H9 (cell line): ENCODE data around the gene SMURF1. TPM values are rescaled to one million over a fixed set of nuclear protein-coding genes. Genes with fewer than 3 reads are reported as not detected.

Experiments used
- DNase-seq: peaks from one replicate; pipeline ENCODE4 v3.0.0-alpha.2; 2017
- H2AFZ ChIP-seq: one replicate; pipeline ENCODE4 v1.6.1; 2013; ENCODE audit warnings: mild to moderate bottlenecking, low read length, control low read depth, moderate library complexity
- H2AK5ac ChIP-seq: 2 replicates; pipeline ENCODE4 v1.6.1; 2013; ENCODE audit warnings: low read length, control low read depth, mixed read lengths; ENCODE audit not compliant: insufficient read length
- H2BK120ac ChIP-seq: one replicate; pipeline ENCODE4 v1.6.1; 2013; ENCODE audit warnings: low read depth, mild to moderate bottlenecking, low read length, control low read depth, inconsistent platforms; ENCODE audit not compliant: poor library complexity, severe bottlenecking
- H2BK12ac ChIP-seq: 2 replicates; pipeline ENCODE4 v1.6.1; 2013; ENCODE audit warnings: low read length, control low read depth, mixed read lengths, low read depth; ENCODE audit not compliant: insufficient read length
- H2BK15ac ChIP-seq: 2 replicates; pipeline ENCODE4 v1.6.1; 2013; ENCODE audit warnings: low read depth, low read length, control low read depth
- H2BK20ac ChIP-seq: one replicate; pipeline ENCODE4 v1.6.1; 2013; ENCODE audit warnings: low read depth, mild to moderate bottlenecking, low read length, control low read depth, inconsistent platforms; ENCODE audit not compliant: poor library complexity, severe bottlenecking
- H2BK5ac ChIP-seq: 2 replicates; pipeline ENCODE4 v1.6.1; 2013; ENCODE audit warnings: low read length, control low read depth, mixed read lengths; ENCODE audit not compliant: insufficient read length
- H3K14ac ChIP-seq: 2 replicates; pipeline ENCODE4 v1.6.1; 2013; ENCODE audit warnings: low read length, control low read depth; ENCODE audit not compliant: insufficient read depth
- H3K18ac ChIP-seq: 2 replicates; pipeline ENCODE4 v1.6.1; 2013; ENCODE audit warnings: low read depth, mild to moderate bottlenecking, mixed read lengths, low read length, control low read depth; ENCODE audit not compliant: insufficient read length
- H3K23ac ChIP-seq: 2 replicates; pipeline ENCODE4 v1.6.1; 2013; ENCODE audit warnings: low read length, control low read depth, mixed read lengths, low read depth; ENCODE audit not compliant: insufficient read length
- H3K23me2 ChIP-seq: 2 replicates; pipeline ENCODE4 v1.6.1; 2013; ENCODE audit warnings: low read depth, mild to moderate bottlenecking, mixed read lengths, low read length, control low read depth; ENCODE audit not compliant: insufficient read length, poor library complexity, severe bottlenecking
- H3K27ac ChIP-seq: 2 replicates; pipeline ENCODE4 v1.5.1; 2013; ENCODE audit warnings: low read length, control low read depth, mixed read lengths, low read depth; ENCODE audit not compliant: insufficient read length
- H3K27me3 ChIP-seq: 2 replicates; pipeline ENCODE4 v1.6.1; 2013; ENCODE audit warnings: low read length, control low read depth, inconsistent platforms; ENCODE audit not compliant: insufficient read depth
- H3K4ac ChIP-seq: 2 replicates; pipeline ENCODE4 v1.6.1; 2013; ENCODE audit warnings: low read depth, mild to moderate bottlenecking, control low read depth, inconsistent platforms, low read length, moderate library complexity
- H3K4me1 ChIP-seq: 2 replicates; pipeline ENCODE4 v1.6.1; 2013; ENCODE audit warnings: low read length, control low read depth, inconsistent platforms; ENCODE audit not compliant: insufficient read depth
- H3K4me2 ChIP-seq: 2 replicates; pipeline ENCODE4 v1.6.1; 2013; ENCODE audit warnings: low read length, control low read depth, mixed read lengths; ENCODE audit not compliant: insufficient read length, insufficient read depth
- H3K56ac ChIP-seq: 2 replicates; pipeline ENCODE4 v1.6.1; 2013; ENCODE audit warnings: low read depth, mild to moderate bottlenecking, mixed read lengths, low read length, control low read depth; ENCODE audit not compliant: insufficient read length
- H3K79me1 ChIP-seq: 2 replicates; pipeline ENCODE4 v1.6.1; 2013; ENCODE audit warnings: low read depth, mild to moderate bottlenecking, moderate library complexity, low read length, control low read depth, inconsistent platforms; ENCODE audit not compliant: insufficient read depth, poor library complexity, severe bottlenecking
- H3K79me2 ChIP-seq: 2 replicates; pipeline ENCODE4 v1.6.1; 2013; ENCODE audit warnings: low read length, control low read depth, inconsistent platforms; ENCODE audit not compliant: insufficient read depth
- H3K9ac ChIP-seq: 2 replicates; pipeline ENCODE4 v1.6.1; 2013; ENCODE audit warnings: low read length, control low read depth, mixed read lengths; ENCODE audit not compliant: insufficient read length; ENCODE audit errors: extremely low read depth
- H3K9me3 ChIP-seq: one replicate; pipeline ENCODE4 v1.6.1; 2013; ENCODE audit warnings: low read depth, low read length, inconsistent platforms; ENCODE audit not compliant: control insufficient read depth
- H3T11ph ChIP-seq: one replicate; pipeline ENCODE4 v1.6.1; 2013; ENCODE audit warnings: mild to moderate bottlenecking, low read length, control low read depth, inconsistent platforms
- H4K20me1 ChIP-seq: one replicate; pipeline ENCODE4 v1.6.1; 2013; ENCODE audit not compliant: control insufficient read depth, insufficient read length, insufficient read depth
- H4K5ac ChIP-seq: 2 replicates; pipeline ENCODE4 v1.6.1; 2013; ENCODE audit warnings: low read depth, mild to moderate bottlenecking, mixed read lengths, low read length, control low read depth; ENCODE audit not compliant: insufficient read length
- H4K8ac ChIP-seq: replicated peaks from 2 replicates; pipeline ENCODE4 v1.6.1; 2013; ENCODE audit warnings: low read length, control low read depth, mixed read lengths, low read depth; ENCODE audit not compliant: insufficient read length
- H4K91ac ChIP-seq: 2 replicates; pipeline ENCODE4 v1.6.1; 2013; ENCODE audit warnings: low read depth, mild to moderate bottlenecking, moderate library complexity, mixed read lengths, low read length, control low read depth; ENCODE audit not compliant: insufficient read length
- H3K27ac Mint-ChIP-seq, 3 experiments: 2 replicates in 2 of 3; 3 replicates in 1 of 3; pipeline ENCODE4 v1.8.0; 2020 to 2021; ENCODE audit warnings: mixed read lengths in 3 of 3, mild to moderate bottlenecking in 1 of 3, moderate library complexity in 1 of 3
- H3K27me3 Mint-ChIP-seq: 2 replicates; pipeline ENCODE4 v1.8.0; 2021; ENCODE audit warnings: low read depth, mild to moderate bottlenecking, moderate library complexity, mixed read lengths
- H3K36me3 Mint-ChIP-seq, 3 experiments: 2 replicates in 2 of 3; 3 replicates in 1 of 3; pipeline ENCODE4 v1.8.0; 2020 to 2021; ENCODE audit warnings: low read depth in 3 of 3, mixed read lengths in 3 of 3; ENCODE audit not compliant: insufficient read depth in 1 of 3
- H3K4me1 Mint-ChIP-seq, 2 experiments: 2 replicates each; pipeline ENCODE4 v1.8.0; 2020; ENCODE audit warnings: mixed read lengths in 2 of 2
- H3K4me3 Mint-ChIP-seq, 2 experiments: 2 replicates in 1 of 2; 3 replicates in 1 of 2; pipeline ENCODE4 v1.8.0; 2020 to 2021; ENCODE audit warnings: mild to moderate bottlenecking in 2 of 2, mixed read lengths in 2 of 2, moderate library complexity in 1 of 2
- H3K9me3 Mint-ChIP-seq, 2 experiments: 2 replicates in 1 of 2; 3 replicates in 1 of 2; pipeline ENCODE4 v1.8.0; 2020; ENCODE audit warnings: mild to moderate bottlenecking in 2 of 2, mixed read lengths in 2 of 2, moderate library complexity in 1 of 2
- CTCF ChIP-seq: fragments of 200-600 bp; sonication (generic); conservative IDR thresholded peaks from 3 replicates; pipeline ENCODE4 v1.8.0; 2021; ENCODE audit warnings: antibody characterized with exemption, mild to moderate bottlenecking
- WGBS: extraction: QIAGEN DNeasy Blood & Tissue Kit; methylation state at CpG from one replicate; pipeline ENCODE4 v1.1.7; 2013; ENCODE audit warnings: missing lambda C conversion rate, low lambda C conversion rate, mixed read lengths; ENCODE audit not compliant: insufficient read length; ENCODE audit errors: extremely low coverage; 5-methylcytosine and 5-hydroxymethylcytosine counted together
- total RNA-seq: library from RNA; stranded (reverse); gene quantifications from 2 replicates; pipeline ENCODE4 v1.2.1, GENCODE V29; 2021

The SMURF1 gene
- total RNA-seq, 1 experiment from 2014 or later: 29.4 TPM

GRCh38 chr7:99129536-99129935 lies 14.4 kb downstream of the SMURF1 start:
- Histone ChIP-seq H2AK5ac (no peak overlapping the region), H4K91ac (no peak overlapping the region), H3K4me1 (peaks cover 4% of the 10 kb centered on the region; the same call in 1 of the 2 replicates), H3T11ph (no peak overlapping the region), H3K27ac (no peak overlapping the region), H2BK20ac (no peak overlapping the region), H4K8ac (no peak overlapping the region), H4K20me1 (no peaks in the 10 kb centered on the region), H3K14ac (no peak overlapping the region), H2AFZ (no peak overlapping the region), H3K23me2 (no peaks in the 10 kb centered on the region), H3K4ac (no peak overlapping the region), H3K9me3 (no peaks in the 10 kb centered on the region), H2BK12ac (no peak overlapping the region), H3K18ac (no peak overlapping the region), H3K23ac (no peak overlapping the region), H2BK15ac (no peak overlapping the region), H3K9ac (no peak overlapping the region), H2BK120ac (no peak overlapping the region), H2BK5ac (no peak overlapping the region), H3K4me2 (no peak overlapping the region), H3K79me1 (peaks cover 5% of the 10 kb centered on the region), H3K79me2 (peaks cover 41% of the 10 kb centered on the region; the same call in 1 of the 2 replicates), H3K56ac (no peak overlapping the region), H4K5ac (no peak overlapping the region), H3K27me3 (no peaks in the 10 kb centered on the region)
- Mint-ChIP-seq H3K27me3 (no peaks in the 10 kb centered on the region), H3K4me1 (peaks cover 28 to 33% of the 10 kb centered on the region in 2 experiments), H3K27ac (no peak overlapping the region), H3K36me3 (no peaks in the 10 kb centered on the region; a peak in 1 of 7 replicates), H3K9me3 (no peaks in the 10 kb centered on the region), H3K4me3 (no peak overlapping the region)
- WGBS: no CpG with 5 or more reads among the region's 6 CpGs
- no peak for DNase-seq
- TF ChIP-seq CTCF: no peak
